ENCODE measurements around the gene PPAT.

Gene PPAT

DNA sequence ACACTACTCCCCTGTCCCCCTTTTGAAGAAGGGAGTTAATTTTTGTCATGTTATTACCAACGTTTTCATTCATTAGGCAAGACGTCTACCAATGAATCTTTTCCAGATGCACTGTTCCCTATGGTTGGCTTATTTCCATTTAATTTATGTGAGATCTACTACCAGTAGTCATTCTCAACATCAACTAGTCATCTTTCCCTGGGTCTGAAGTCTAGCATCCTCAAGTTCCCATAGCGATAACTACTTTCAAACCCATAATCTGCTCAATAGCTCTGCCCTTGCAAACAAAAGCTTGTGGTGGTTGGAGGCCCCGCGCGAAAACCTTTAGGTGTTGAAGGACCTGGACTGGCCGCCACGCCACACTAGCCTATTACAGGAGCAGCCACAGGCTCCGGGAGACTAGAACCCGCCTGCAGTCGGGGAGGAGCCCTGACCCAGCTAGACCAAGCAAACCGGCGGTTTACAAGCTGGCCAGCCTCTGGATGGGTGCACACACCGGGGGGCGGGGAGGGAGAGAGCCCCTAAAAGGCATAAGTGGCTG is 746 bp downstream of the PPAT start:
- peak; percentile 74 for DNase-seq (ENCODE audit: low spot score)

DNA sequence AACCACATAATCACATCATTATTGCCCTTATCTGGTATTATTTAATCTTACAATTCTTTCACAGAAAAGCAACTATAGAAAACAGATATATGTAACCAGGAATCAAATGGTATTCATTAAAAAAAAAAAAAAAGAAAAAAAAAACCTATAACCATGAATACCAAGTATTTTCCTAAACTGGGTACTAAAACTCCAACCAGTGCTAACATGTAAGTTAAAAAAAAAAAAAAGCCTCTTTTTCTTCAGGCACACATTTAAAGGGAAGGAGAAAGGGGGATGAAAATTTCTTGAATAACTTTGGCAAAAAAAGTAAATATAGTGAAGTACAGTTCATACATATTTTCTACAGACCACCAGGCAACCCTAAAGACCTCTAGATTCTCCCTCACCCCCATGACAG is 2.1 kb downstream of the PPAT start:
- DNase-seq (ENCODE audit: low spot score) = no peak

GRCh38 chr4:56430203-56430602 is 5.2 kb downstream of the PPAT start:
- DNase-seq (ENCODE audit: low spot score) = no peak

DNA sequence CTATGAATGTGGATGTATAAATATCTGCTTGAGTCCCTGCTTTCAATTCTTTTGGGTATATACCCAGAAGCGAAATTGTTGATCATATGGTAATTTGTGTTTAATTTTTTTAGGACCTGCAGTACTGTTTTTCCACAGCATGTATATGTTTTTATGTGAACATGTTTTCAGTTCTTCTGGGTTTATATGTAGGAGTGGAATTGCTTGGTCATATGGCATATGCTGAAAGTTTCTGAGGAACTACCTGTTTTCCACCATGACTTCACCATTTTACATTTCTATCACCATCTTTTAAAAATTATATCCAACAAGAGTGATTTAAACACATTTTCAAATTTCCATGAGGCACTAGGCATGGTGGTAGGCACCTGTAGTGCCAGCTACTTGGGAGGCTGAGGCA is 8.2 kb downstream of the PPAT start:
- no peak for DNase-seq (ENCODE audit: low spot score)

- DNase-seq (ENCODE audit: low spot score) = no peak
Observed at GRCh38 chr4:56426273-56426672, 9.1 kb downstream of the PPAT start.

DNA sequence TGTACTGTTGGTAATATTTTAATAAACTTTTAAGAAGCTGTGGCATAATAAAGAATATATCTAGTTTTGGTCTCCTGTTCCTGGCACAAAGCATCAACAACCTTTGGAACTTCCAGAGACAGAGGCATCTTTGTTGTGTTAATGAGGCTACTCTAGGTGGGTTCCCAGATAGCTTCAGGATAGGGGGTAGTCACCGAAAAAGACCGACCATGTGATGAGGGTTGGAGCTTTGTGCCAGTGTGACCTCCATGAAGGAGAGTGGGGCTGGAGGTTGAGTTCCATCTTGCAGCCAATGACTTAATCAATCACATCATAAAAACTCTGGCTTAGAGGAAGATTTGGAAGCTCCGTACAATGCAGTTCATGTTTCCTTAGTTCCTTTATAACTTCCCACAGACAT is 9.9 kb downstream of the PPAT start:
- no peak for DNase-seq (ENCODE audit: low spot score)

- no peak for DNase-seq (ENCODE audit: low spot score)
Observed at GRCh38 chr4:56424697-56425514, 10.5 kb downstream of the PPAT start.

- DNase-seq (ENCODE audit: low spot score) = no peak
Observed at GRCh38 chr4:56424176-56424575, 11.2 kb downstream of the PPAT start.

DNA sequence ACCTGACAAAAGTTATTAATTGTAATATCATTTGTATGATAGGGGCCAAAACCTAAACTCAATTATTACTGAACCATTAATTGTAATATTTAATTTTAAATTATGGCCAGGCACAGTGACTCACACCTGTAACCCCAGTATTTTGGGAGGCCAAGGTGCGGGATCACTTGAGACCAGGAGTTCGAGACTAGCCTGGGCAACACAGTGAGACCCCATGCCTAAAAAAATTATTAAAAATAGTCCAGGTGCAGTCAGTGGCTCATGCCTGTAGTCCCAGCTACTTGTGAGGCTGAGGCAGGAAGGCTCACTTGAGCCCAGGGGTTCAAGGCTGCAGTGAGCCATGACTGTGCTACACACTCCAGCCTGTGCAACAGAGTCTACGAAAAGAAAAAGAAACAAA is 18.0 kb downstream of the PPAT start:
- no peak for DNase-seq (ENCODE audit: low spot score)

DNA sequence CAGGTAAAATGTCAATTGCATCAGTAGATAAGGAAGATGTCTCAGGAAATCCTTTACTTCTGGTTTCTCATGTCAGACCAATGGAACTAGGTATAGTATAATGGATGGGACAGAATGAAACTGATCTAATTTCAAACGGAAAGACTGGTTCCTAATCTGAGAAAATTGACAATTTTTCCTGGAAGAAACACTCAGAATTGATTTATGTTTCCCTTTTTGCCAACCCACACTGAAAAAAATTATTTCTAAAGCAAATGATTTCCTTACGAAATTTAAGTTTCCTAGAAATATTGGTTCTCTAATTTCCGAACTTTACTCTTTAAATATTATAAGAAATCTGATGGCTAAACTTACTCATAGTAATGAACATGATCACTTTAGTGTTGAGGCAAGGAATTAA is 19.1 kb downstream of the PPAT start:
- DNase-seq (ENCODE audit: low spot score) = no peak

DNA sequence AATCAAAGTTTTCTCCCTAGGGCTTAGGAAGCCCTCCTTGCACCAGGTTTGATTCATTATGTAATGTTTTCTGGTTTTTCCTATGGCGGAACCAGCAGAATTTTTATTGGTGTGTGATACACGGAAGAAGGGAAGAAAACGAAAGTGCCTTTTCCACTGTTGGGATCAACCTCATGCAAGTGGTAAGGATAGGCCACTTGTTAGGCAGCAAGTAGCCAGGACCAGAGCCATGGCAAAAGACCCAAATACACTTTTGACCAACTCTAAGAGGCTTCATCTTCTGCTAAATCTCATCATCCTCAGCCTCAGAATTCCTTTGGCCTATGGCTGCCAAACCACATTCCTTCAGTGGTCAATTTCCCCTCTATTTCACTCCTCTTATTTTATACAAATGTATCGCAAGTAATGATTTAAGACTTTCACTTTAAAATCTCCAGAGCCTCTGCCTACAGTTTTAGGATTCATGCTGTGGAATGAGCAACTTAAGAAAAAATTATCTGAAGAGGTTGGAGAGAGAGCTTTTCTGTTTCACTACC is 21.2 kb downstream of the PPAT start:
- DNase-seq (ENCODE audit: low spot score) = no peak

DNA sequence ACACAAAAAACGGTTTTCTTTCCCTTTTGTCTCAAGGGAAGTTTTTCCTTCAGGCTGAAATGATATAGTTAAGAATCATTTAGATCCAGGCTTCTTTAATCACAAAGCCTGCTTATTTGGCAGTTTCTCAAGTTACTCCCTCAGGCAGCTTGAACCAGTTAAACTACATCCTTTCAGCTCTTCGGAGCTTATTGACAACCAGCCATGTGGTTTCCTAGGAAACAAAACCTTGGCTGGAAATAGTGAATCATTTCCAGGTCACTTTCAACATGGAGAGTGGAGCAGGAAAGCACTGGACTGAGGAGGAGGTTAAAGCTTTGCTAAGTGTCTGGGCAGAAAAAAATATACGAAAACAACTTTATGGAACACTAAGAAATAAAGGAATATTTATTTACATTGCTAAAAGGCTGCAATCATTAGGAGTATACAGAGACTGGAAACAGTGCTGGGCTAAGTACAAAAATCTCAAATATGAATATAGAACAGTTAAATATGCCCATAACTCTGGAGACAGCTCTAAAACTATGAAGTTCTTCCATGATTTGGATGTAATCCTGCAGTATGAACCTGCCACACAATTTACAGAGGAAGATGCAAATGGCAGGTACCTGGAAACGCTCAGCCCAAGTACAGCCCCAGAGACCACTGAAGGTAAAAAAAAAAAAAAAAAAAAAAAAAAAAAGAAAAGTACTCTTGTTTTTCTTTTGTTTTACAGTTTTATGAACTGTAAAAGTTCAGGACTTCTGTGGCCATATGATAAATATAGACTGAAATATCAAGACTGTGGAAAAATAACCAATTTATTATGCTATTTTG is 25.0 kb downstream of the PPAT start:
- no peak for DNase-seq (ENCODE audit: low spot score)

DNA sequence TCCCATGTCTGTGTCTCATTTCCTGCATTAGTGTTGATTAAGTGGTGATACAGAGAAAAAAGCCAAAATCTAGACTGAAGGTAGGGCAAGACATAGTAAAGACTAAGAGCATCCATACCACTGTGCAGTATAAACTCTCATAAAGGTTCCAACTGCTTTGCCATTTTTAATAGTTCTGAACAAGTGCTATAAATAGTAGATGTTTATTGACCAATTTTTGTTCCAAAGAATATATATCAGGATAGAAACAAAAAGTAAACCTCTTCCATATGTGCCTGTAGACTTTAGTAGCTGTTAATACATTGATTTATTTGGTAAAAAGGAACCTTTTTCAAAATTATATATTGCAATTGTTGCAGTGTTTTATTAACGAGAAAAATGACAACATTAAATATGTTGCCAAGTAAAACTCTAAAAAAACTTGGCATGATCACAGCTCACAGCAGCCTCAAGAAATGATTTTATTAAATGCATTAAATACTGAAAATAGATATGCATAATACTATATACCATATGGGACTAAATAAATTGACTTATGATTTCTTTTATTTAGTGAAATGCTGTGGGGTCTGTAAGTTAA is 25.8 kb downstream of the PPAT start:
- no peak for DNase-seq (ENCODE audit: low spot score)

DNA sequence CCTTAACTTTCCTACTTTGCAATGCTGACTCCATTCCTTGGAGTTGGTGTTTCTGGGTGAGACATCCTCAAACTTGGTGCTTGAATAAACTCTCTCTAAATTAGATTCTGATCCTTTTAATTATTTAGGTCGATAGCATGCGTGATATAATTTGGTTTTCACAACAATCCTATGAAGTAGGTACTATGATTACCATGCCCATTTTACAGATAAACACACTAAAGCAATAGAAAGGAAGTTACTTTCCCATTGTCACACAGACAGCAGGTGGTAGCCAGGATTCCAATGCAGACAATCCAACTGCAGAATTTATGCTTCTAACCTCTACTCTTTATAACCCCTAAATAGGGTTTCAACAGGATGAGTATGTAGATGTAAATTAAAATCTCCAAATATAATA is 26.4 kb downstream of the PPAT start:
- DNase-seq (ENCODE audit: low spot score) = no peak

GRCh38 chr4:56406151-56406550 is 29.3 kb downstream of the PPAT start:
- no peak for DNase-seq (ENCODE audit: low spot score)

GRCh38 chr4:56405016-56405415 is 30.4 kb downstream of the PPAT start:
- DNase-seq (ENCODE audit: low spot score) = no peak

GRCh38 chr4:56400560-56400959 is 34.9 kb downstream of the PPAT start:
- no peak for DNase-seq (ENCODE audit: low spot score)

- DNase-seq (ENCODE audit: low spot score) = no peak
Observed at GRCh38 chr4:56391270-56391669, 44.1 kb downstream of the PPAT start.

DNA sequence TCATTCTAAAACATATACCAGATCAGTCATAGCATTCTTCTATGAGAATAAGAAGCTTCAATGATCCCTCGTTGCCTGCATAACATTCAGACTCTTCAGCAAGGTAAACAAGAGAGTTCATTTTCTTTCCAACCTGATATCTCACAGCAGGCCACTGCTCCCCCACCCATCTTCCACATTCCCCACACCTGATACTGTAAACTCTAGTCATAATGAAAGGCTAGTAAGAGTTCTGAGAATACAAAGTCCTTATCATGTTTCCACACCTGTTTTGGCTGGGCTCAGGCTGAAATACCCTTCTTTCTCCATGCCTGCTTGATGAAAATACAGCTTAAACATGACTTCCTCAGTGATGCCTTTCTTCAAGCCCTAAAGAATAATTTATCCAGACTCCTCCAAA is 45.9 kb downstream of the PPAT start:
- DNase-seq (ENCODE audit: low spot score) = no peak

- no peak for DNase-seq (ENCODE audit: low spot score)
Observed at GRCh38 chr4:56388306-56388705, 47.1 kb downstream of the PPAT start.

DNA sequence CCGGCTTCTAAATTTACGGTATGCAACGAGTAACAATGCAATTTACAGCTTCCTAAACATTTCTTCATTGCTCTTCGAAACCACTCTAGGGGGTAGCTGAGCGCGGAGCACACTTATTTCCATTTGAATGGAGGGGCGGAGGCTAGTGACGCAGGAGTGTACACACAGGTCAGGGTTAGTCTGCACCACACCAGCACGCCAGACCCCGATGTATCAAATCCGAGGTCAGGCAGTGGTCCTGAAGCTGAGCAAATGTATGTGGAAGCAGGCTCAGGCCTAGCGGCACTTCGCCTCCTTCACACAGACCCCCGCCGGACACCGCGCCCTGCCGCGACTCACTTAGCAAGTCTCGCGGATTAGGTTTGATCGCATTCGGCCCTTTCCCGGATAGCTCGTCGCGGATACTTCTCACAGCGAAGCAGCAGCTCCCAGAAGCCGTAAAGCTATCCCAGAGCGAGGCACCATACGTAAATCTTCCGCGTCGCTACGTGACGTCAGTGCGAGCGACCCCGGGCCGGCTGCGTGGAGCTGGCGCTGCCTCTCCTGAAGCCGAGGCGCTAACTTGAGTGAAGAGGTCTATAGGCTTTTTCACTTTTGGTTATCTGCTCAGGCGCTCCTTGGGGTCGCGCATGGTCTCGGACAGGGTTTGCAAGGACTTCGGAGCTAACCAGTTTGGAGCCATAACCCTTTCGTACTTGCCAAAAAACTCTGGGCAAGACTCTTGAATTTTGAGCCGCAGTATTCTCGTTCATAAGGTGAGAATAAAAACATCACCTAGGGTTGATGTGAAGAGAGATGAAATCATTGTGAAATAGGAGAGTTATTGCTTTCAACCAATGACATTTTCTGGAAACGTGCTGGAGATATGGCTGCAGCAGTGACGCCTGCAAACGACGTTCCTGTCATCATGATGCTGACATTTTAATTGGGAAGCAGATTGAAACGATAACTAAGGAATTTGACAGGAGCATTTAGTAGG is 48.1 kb downstream of the PPAT start, which contains the start of gene AASDH:
AASDH (minus strand) TSS at position 469 of the 979 bp plus-strand sequence. CDS start 3,192 bp downstream, outside the sequence.
- DNase-seq (ENCODE audit: low spot score) = peak; percentile 98

All from left forelimb (tissue), 1 donor.